Fibroblast of pulmonary artery (primary cell): ENCODE data around the gene ACER3.
A peak's percentile ranks its signal among the peaks of the same experiment; 100 is the strongest.
"Not testable (repeated sequence)": the region's sequence is repeated elsewhere in the genome, so short reads cannot be mapped to it uniquely, and the experiment has no call there.

Source experiments
- DNase-seq: peaks from one replicate; pipeline ENCODE4 v3.0.0-alpha.2; 2010; ENCODE audit warnings: low read depth
- H3K4me3 ChIP-seq: replicated peaks from 2 replicates; pipeline ENCODE4 v1.5.1; 2011; ENCODE audit warnings: low read depth, mild to moderate bottlenecking, control low read depth, low read length, moderate library complexity
- CTCF ChIP-seq: IDR thresholded peaks from 2 replicates; pipeline ENCODE4 v1.5.1; 2011; ENCODE audit warnings: mild to moderate bottlenecking, control low read depth, low read length, inconsistent platforms; ENCODE audit errors: missing control alignments

Gene ACER3

GRCh38 chr11:76860539-76861475 lies at the start of gene ACER3:
Gene ACER3 (plus strand): TSS chr11:76860918. CDS start chr11:76860977, 59 bp downstream.
- peak within 1 kb of the TSS; percentile 76 for H3K4me3 ChIP-seq
- DNase-seq: peak; percentile 85
- TF ChIP-seq CTCF: peak; percentile 28

GRCh38 chr11:76811259-76811658 lies 49.5 kb upstream of the ACER3 start:
- H3K4me3 ChIP-seq: no peak overlapping the region
- no peak for DNase-seq
- TF ChIP-seq CTCF: no peak

GRCh38 chr11:76814414-76814813 lies 46.3 kb upstream of the ACER3 start:
- H3K4me3 ChIP-seq: no peak overlapping the region
- TF ChIP-seq CTCF: no peak
- no peak for DNase-seq

GRCh38 chr11:76815678-76816077 lies 45.0 kb upstream of the ACER3 start:
- not testable (repeated sequence) for DNase-seq

GRCh38 chr11:76820184-76820566 lies 40.5 kb upstream of the ACER3 start:
- DNase-seq: no peak

More at GRCh38 chr11:76815678-76816077, 45.0 kb upstream of the ACER3 start:
- H3K4me3 ChIP-seq: not testable (repeated sequence)

GRCh38 chr11:76821396-76821795 lies 39.3 kb upstream of the ACER3 start:
- H3K4me3 ChIP-seq, DNase-seq: not testable (repeated sequence)

More at GRCh38 chr11:76820184-76820566, 40.5 kb upstream of the ACER3 start:
- H3K4me3 ChIP-seq: no peak overlapping the region
- TF ChIP-seq CTCF: no peak

GRCh38 chr11:76822406-76822805 lies 38.3 kb upstream of the ACER3 start:
- TF ChIP-seq CTCF: no peak
- DNase-seq: no peak
- H3K4me3 ChIP-seq: no peak overlapping the region
